Measurements from ENCODE around the gene YPEL2. TPM values are rescaled to one million over a fixed set of nuclear protein-coding genes. Genes with fewer than 3 reads are reported as not detected.

The YPEL2 gene
- total and polyA plus RNA-seq, 2 of the 13 experiments (the other 11 are each of a cell fraction or from before 2014, with no cell fraction given) = 8.5 to 21.1 TPM

GRCh38 chr17:59366040-59366757 is 34.7 kb downstream of the YPEL2 start (continued):
- TF ChIP-seq ZBTB7B (CRISPR knock-in tag; IDR thresholded peaks at IDR 0.05) (0 out of 2 replicates have a peak, but pooled peaks have one; percentile 59), ZKSCAN1 (IDR thresholded peaks at IDR 0.05; ENCODE audit: low read length) (no peak), ZZZ3 (CRISPR knock-in tag; IDR thresholded peaks at IDR 0.05; ENCODE audit: borderline replicate concordance) (0 out of 2 replicates have a peak, but pooled peaks have one; percentile 53), ZNF251 (CRISPR knock-in tag; IDR thresholded peaks at IDR 0.05) (no peak), FOXO4 (CRISPR knock-in tag; conservative IDR thresholded peaks at IDR 0.05) (0 out of 2 replicates have a peak, but pooled peaks have one; percentile 91), ZNF20 (CRISPR knock-in tag; IDR thresholded peaks at IDR 0.05) (no peak), ZNF468 (CRISPR knock-in tag; IDR thresholded peaks at IDR 0.05) (no peak), GRHL1 (CRISPR knock-in tag; conservative IDR thresholded peaks at IDR 0.05) (no peak), ZNF564 (CRISPR knock-in tag; IDR thresholded peaks at IDR 0.05) (no peak), ATM (IDR thresholded peaks at IDR 0.05; ENCODE audit: borderline replicate concordance) (no peak), NCOA2 (CRISPR knock-in tag; IDR thresholded peaks at IDR 0.05) (no peak), ZNF232 (CRISPR knock-in tag; IDR thresholded peaks at IDR 0.05; ENCODE audit: borderline replicate concordance) (0 out of 2 replicates have a peak, but pooled peaks have one; percentile 29), FLYWCH1 (CRISPR knock-in tag; IDR thresholded peaks at IDR 0.05) (0 out of 2 replicates have a peak, but pooled peaks have one; percentile 57), DR1 (CRISPR knock-in tag; IDR thresholded peaks at IDR 0.05) (0 out of 2 replicates have a peak, but pooled peaks have one; percentile 11), ZNF883 (CRISPR knock-in tag; IDR thresholded peaks at IDR 0.05; ENCODE audit: not compliant biosample characterization) (peak; percentile 37), ZNF724P (CRISPR knock-in tag; IDR thresholded peaks at IDR 0.05; ENCODE audit: borderline replicate concordance) (peak; percentile 21; the same call in 1 of the 2 replicates)
- TF ChIP-seq, protein P1, sequence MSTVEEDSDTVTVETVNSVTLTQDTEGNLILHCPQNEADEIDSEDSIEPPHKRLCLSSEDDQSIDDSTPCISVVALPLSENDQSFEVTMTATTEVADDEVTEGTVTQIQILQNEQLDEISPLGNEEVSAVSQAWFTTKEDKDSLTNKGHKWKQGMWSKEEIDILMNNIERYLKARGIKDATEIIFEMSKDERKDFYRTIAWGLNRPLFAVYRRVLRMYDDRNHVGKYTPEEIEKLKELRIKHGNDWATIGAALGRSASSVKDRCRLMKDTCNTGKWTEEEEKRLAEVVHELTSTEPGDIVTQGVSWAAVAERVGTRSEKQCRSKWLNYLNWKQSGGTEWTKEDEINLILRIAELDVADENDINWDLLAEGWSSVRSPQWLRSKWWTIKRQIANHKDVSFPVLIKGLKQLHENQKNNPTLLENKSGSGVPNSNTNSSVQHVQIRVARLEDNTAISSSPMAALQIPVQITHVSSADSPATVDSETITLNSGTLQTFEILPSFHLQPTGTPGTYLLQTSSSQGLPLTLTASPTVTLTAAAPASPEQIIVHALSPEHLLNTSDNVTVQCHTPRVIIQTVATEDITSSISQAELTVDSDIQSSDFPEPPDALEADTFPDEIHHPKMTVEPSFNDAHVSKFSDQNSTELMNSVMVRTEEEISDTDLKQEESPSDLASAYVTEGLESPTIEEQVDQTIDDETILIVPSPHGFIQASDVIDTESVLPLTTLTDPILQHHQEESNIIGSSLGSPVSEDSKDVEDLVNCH (CRISPR knock-in tag; IDR thresholded peaks at IDR 0.05) = no peak
- TF ChIP-seq, protein P2, sequence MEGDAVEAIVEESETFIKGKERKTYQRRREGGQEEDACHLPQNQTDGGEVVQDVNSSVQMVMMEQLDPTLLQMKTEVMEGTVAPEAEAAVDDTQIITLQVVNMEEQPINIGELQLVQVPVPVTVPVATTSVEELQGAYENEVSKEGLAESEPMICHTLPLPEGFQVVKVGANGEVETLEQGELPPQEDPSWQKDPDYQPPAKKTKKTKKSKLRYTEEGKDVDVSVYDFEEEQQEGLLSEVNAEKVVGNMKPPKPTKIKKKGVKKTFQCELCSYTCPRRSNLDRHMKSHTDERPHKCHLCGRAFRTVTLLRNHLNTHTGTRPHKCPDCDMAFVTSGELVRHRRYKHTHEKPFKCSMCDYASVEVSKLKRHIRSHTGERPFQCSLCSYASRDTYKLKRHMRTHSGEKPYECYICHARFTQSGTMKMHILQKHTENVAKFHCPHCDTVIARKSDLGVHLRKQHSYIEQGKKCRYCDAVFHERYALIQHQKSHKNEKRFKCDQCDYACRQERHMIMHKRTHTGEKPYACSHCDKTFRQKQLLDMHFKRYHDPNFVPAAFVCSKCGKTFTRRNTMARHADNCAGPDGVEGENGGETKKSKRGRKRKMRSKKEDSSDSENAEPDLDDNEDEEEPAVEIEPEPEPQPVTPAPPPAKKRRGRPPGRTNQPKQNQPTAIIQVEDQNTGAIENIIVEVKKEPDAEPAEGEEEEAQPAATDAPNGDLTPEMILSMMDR (CRISPR knock-in tag; IDR thresholded peaks at IDR 0.05) = peak; percentile 33
- TF ChIP-seq, protein P3, sequence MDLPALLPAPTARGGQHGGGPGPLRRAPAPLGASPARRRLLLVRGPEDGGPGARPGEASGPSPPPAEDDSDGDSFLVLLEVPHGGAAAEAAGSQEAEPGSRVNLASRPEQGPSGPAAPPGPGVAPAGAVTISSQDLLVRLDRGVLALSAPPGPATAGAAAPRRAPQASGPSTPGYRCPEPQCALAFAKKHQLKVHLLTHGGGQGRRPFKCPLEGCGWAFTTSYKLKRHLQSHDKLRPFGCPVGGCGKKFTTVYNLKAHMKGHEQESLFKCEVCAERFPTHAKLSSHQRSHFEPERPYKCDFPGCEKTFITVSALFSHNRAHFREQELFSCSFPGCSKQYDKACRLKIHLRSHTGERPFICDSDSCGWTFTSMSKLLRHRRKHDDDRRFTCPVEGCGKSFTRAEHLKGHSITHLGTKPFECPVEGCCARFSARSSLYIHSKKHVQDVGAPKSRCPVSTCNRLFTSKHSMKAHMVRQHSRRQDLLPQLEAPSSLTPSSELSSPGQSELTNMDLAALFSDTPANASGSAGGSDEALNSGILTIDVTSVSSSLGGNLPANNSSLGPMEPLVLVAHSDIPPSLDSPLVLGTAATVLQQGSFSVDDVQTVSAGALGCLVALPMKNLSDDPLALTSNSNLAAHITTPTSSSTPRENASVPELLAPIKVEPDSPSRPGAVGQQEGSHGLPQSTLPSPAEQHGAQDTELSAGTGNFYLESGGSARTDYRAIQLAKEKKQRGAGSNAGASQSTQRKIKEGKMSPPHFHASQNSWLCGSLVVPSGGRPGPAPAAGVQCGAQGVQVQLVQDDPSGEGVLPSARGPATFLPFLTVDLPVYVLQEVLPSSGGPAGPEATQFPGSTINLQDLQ (CRISPR knock-in tag; IDR thresholded peaks at IDR 0.05) = no peak
